Upper lobe of left lung (tissue), 4 donors: ENCODE data around the gene MGMT.

Experiments used
- CTCF ChIP-seq, 6 experiments: fragments of 450-650 bp in 4 of 6; fragments of 200-600 bp in 2 of 6; sonication (generic) in 2 of 6; IDR thresholded peaks; one replicate each; pipeline ENCODE4 v1.5.1; 2016 to 2019; ENCODE audit warnings: antibody characterized with exemption in 6 of 6
- POLR2A ChIP-seq, 4 donors: fragments of 450-650 bp; IDR thresholded peaks; one replicate each; pipeline ENCODE4 v1.5.1; 2016 to 2017; ENCODE audit warnings: antibody characterized with exemption in 4 of 4, mild to moderate bottlenecking in 2 of 4
- POLR2AphosphoS5 ChIP-seq, 2 donors: sonication (generic); formaldehyde crosslinking; IDR thresholded peaks; one replicate each; pipeline ENCODE4 v1.5.1; 2017; ENCODE audit warnings: antibody characterized with exemption in 2 of 2

DNA sequence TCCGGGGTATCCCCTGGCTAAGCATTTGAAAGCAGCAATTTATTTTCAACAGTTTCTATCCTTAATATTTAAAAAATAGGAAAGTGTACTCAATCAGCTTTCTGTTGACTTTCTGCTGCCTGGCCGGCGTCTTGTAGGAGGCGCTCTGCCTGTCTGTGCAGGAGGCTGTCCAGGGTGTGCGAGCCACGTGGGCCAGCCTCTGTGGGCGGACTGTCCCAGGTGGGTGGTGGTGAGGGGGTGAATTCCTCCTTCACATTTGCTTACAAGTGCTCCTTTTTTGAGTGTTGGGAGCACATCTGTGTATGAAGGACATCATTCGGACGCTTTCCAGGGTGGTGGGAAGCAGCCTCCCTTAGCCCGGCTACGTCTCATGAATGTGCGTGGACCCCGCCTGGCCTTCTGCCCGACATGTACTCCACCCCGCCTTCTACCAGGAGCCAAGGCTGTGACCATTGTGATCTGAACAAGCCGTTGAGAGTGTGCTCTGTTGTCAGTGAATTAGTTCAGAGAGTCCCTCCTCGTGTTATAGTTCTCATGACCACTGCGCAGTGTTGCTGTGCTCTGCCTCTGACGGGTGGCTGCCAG, 114.9 kb downstream of the MGMT start:
- TF ChIP-seq POLR2A (IDR thresholded peaks at IDR 0.05): no peak
- no peak for TF ChIP-seq CTCF (IDR thresholded peaks at IDR 0.05)
- TF ChIP-seq POLR2AphosphoS5 (IDR thresholded peaks at IDR 0.05): no peak
